ENCODE measurements around the gene JAKMIP3. TPM values are rescaled to one million over a fixed set of nuclear protein-coding genes. Genes with fewer than 3 reads are reported as not detected.
"Not testable (repeated sequence)": the region's sequence is repeated elsewhere in the genome, so short reads cannot be mapped to it uniquely, and the experiment has no call there.

The JAKMIP3 gene
- total RNA-seq, 1 donor from 2014 or later = 1.5 TPM

DNA sequence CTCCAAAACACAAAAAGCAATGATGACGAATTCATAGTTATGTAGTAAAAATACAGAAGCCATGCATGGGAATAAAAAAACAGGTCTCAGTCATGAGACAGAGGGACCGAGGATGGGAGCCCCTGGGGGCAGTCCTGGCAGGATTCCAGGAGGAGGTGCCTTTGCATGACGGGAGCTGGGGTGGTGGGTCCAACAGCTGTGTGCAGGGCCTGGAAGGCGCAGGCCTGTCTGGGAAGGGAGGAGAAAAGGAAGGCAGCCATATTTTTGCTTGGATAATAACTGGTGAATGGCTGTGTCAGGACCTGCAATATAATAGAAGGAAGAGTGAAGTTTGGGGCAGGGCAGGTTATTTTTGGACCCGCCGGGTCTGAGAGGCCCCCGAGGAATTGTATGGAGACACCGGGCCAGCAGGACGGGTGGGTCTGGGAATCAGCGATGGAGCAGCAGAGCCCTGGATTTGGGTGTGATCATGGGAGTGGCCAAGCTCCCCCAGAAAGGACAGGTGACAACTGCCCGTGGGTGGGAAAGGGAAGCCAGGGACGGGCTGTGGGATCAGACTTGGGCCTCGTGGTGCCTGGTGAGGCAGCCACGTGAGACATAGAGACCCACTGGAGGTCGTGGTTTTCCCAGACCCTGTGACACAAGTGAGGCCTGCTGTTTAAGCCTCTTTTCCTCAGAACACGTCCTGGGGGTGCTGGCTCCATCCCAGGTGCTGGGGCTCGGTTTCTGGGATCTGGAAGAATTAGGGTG, 2.9 kb upstream of the JAKMIP3 start:
- DNase-seq (ENCODE audit: low spot score) = peak; percentile 56
- intact Hi-C loops (cut with DNase I) = no loop called here

DNA sequence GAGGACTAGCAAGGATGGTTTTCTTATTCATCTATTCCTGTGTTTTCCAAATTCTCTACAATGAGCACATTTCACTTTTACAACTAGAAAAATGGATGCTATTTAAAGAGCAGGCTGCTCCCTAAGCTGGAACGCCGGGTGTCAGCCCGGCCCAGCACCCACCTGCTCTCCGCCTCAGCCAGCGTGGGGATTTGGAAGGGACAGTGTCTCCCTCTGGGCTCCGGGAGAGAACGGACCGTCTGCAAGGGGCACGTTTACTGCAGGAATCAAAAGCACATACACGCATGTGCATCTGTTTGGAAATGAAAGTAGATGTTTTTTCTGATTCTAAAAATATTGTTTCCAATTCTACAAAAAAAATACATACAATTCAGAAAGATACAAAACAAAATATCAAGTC, 2.3 kb upstream of the JAKMIP3 start:
- DNase-seq (ENCODE audit: low spot score) = peak; percentile 27
- intact Hi-C loops (cut with DNase I) = no loop called here

DNA sequence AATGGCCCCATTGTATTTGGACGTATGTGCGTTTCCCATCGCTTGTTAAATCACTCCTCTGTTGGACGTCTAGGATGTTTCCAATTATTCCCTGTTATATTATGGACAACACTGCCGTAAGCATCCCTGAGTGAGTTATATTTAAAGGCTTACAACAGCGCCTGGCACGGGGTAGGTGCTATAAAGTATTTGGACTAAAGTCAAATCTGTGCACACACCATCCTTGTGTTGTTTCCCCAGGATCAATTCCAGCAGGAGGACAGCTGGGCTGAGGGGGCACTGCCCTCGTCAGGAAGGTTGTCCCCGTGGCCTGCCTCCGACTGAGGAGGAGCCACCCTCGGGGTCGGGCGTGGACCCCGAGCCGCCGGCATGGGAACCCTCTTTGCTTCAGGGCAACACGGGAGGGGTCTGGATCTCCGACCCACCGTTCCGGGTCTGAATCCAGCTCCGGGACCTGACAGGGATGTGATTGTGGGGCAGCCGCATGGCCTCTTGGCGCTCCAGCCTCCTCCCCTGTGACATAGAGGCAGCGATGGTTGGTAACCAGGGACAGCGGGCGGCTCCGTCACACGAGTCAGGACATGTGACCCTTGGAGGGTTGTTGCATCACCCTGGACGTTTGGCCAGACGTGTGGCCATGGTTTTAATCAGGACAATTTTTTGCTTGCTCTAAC, 1.5 kb upstream of the JAKMIP3 start:
- peak; percentile 64 for DNase-seq (ENCODE audit: low spot score)
- intact Hi-C loops (cut with DNase I) = no loop called here

- DNase-seq (ENCODE audit: low spot score) = peak; percentile 63
- intact Hi-C loops (cut with DNase I) = no loop called here
These were observed 842 bp upstream of the JAKMIP3 start for GRCh38 chr10:132064771-132065437.

DNA sequence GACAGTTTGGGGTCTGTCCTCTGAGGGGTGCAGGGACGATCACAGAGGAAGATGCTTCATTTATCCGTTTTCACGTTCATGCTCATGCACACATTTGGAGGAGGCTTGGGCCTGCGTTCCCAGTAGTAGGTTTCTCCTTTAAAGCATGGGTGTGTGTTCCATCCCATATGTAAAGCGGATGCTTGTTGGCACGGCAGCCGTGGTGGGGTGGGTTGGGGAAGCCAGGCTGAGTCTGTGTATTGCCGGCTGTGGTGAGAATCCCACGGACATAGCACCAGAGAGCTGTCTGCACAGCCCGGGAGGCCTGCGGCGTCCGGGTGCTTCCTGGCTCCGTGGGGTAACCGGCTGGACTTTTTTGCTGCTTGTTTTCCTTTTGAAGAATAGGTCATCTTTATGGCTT, 440 bp downstream of the JAKMIP3 start:
- peak; percentile 60 for DNase-seq (ENCODE audit: low spot score)
- intact Hi-C loops (cut with DNase I) = no loop called here

DNA sequence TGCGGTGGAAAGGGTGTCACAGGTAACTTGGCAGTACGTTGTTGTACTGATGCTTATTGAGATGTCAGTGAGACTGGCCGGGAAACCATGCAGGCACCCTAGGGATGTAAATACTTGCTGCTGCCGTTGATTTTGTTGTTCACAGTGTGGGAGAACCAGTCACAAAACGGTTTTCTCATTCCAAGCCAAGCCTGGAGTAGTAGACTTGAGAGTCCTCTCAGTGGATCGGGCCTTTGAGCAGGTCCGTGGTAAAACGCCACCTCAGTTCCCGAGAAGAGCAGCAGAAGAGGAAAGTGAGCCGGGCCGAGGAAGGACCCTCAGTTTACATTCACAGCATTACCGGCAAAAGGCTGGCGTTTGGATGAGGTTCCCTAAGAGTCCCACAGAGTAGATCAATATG, 1.1 kb downstream of the JAKMIP3 start:
- intact Hi-C loops (cut with DNase I) = no loop called here
- peak; percentile 41 for DNase-seq (ENCODE audit: low spot score)

DNA sequence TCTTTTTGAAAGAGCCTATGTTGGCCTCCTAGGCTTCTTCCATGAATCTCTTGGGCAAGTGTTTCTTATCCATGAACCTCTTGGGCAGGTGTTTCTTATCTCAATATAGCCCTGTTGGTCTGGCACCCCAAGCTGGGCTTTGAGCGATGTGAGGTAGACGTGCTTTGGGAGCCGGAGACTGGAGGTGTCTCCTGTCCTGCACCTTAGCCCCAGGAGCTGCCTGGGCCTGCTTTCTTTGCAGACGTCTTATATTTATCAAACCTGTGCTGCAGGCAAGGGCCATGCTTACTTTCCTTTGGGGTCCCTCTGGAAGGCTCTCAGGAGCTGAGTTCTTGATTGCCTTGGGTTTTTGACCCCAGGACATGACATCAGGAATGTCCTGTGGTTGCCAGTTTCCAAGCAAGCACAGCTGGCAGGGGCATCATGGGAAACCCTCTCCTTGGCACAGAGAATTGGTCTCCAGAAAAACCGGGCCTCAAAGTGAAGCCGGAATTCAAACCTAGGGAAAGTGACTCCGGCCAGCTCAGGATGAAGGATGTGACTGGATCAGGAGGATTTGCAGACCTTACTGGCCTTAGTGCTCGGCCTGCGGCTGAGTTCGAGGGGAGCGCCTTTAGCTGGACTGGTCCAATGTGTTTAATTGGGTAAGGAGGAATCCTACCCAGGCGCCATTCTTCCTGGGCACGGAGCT, 2.8 kb downstream of the JAKMIP3 start:
- intact Hi-C loops (cut with DNase I) = no loop called here
- DNase-seq (ENCODE audit: low spot score) = peak; percentile 51

- DNase-seq (ENCODE audit: low spot score) = peak; percentile 43
- intact Hi-C loops (cut with DNase I) = no loop called here
These were observed 3.5 kb downstream of the JAKMIP3 start for GRCh38 chr10:132069122-132069848.

- peak; percentile 69 for DNase-seq (ENCODE audit: low spot score)
- intact Hi-C loops (cut with DNase I) = no loop called here
These were observed 4.1 kb downstream of the JAKMIP3 start for GRCh38 chr10:132069849-132070182.

DNA sequence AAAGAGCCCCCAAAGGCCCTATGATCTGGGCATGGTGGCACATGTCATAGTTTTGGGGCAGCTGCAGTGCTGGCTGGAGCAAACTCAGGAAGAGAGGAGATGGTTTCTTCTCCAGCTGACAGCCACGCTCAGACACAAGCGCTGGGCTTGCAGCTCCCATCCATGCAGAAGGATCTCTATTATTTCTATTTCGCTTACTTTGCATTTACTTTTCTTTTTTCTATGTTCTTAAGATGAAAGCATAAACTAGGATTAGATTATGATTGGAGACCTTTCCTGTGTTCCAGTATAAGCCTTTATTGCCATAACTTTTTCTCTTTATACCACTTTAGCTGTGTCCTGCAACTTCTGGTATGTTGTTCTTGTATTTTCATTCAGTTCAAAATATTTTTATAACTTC, 5.0 kb downstream of the JAKMIP3 start:
- intact Hi-C loops (cut with DNase I) = no loop called here
- DNase-seq (ENCODE audit: low spot score) = peak; percentile 20

DNA sequence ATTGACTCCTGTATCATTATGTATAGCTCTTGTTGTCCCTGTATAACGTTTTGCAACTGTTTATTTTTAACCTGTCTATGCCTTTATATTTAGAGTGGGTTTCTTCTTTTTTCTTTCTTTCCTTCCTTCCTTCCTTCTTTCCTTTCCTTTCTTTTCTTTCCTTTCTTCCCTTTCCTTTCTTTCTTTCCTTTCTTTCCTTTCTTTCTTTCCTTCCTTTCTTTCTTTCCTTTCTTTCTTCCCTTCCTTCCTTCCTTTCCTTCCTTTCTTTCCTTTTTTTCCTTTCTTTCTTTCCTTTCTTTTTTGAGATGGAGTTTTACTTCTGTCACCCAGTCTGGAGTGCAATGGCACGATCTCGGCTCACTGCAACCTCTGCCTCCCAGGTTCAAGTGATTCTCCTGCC, 5.9 kb downstream of the JAKMIP3 start:
- intact Hi-C loops (cut with DNase I) = no loop called here
- no peak for DNase-seq (ENCODE audit: low spot score)

DNA sequence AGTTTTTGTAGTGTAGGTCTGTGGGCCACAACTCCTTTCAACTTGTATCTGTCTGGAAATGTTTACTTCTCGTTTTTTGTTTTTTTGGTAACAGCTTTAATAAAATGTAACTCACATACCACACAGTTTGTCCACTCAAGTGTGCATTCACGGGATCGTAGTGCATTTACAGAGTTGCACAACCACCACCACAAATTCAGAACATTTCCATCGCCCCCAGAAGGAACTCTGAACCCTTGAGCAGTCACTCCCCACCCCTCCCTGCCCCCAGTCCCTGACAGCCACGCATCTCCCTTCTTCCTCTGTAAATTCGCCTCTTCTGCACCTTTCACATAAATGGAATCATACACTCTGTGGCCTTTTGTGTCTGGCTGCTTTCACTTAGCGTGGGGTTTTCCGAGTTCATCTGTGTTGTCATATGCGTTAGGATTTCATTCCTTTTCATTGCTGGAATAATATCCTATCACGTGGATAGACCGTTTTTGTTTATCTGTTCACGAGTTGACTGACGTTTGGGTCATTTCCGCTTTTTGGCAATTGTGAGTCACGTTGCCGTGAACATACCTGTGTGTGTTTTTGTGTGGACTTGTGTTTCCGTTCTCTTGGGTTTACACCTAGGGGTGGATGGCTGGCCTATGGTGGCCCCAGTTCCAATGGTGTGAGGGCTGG, 10.3 kb downstream of the JAKMIP3 start:
- DNase-seq (ENCODE audit: low spot score) = peak; percentile 10
- intact Hi-C loops (cut with DNase I) = no loop called here

DNA sequence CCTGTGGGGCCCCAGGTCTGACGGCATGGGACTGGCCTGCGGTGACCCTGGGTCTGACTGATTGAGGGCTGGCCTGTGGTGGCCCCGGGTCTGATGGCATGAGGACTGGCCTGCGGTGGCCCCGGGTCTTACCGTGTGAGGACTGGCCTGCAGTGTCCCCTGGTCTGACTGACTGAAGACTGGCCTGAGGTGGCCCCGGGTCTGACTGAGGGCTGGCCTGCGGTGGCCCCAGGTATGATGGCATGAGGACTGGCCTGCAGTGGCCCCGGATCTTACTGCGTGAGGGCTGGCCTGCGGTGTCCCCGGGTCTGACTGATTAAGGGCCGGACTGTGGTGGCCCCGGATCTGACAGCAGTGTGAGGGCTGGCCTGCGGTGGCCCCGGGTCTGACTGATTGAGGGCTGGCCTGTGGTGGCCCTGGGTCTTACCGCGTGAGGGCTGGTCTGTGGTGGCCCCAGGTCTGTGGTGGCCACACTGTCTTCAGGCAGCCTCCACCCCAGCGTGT, 10.9 kb downstream of the JAKMIP3 start:
- peak; percentile 54 for DNase-seq (ENCODE audit: low spot score)
- intact Hi-C loops (cut with DNase I) = no loop called here

DNA sequence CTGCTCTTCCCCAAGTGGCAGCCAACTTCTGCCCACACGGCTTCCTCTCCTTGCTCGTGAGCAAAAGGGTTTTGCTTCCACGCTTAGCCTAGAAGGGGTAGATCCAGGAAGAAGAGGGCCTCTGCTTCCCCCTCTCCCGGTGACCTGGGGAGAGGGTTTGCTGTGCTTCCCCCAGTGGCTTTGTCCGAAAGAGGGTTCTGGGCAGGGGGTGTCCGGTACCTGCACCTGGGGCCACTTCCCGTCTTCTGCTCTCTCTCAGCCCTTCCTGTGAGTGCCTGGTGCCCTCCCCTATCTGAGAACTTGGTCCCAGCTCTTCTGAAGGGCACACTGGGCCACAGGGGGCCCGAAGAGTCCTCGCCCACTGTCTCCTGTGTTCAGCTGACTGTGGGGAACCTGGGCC, 11.3 kb downstream of the JAKMIP3 start:
- intact Hi-C loops (cut with DNase I) = no loop called here
- DNase-seq (ENCODE audit: low spot score) = no peak

DNA sequence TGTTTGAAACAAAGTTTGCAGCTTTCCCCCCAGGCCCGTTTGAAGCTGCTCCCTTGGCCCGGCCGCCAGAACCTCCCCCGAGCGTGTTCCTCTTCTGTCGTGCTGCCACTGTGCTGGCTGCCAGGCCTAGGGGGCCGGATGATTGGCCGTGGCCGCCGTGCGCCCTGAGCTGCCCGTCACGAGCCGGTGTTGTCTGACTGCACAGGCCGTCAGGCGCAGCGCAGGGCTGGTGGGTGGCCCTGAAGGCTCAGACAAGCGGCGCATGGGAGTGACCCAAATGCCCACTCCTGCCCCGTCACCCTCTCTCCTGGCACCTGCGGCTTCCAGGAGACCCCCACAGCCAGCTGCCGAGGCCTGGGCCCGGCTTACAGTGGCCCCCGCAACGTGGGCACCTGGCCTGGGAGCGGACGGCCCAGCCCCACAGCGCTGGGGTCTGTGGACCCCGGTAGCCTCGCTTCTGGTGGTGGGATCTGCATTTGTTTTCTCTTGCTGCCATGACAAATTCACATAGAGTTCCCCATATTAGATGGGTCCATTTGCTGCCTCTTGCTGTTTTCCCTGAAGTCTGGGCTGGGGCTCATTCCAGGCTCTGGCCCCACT, 13.1 kb downstream of the JAKMIP3 start:
- DNase-seq (ENCODE audit: low spot score) = peak; percentile 39
- intact Hi-C loops (cut with DNase I) = no loop called here

DNA sequence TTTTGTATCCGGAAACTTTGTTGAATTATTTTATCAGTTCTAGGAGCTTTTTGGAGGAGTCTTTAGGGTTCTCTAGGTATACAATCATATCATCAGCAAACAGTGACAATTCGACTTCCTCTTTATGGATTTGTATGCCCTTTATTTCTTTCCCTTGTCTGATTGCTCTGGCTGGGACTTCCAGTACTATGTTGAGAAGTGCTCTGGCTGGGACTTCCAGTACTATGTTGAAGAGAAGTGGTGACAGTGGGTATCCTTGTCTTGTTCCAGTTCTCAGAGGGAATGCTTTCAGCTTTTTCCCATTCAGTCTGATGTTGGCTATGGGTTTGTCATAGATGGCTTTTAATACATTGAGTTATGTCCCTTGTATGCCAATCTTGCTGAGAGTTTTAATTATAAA, 18.6 kb downstream of the JAKMIP3 start:
- DNase-seq (ENCODE audit: low spot score); intact Hi-C loops (cut with DNase I): not testable (repeated sequence)

- intact Hi-C loops (cut with DNase I) = not testable (repeated sequence)
- DNase-seq (ENCODE audit: low spot score) = peak; percentile 14
These were observed 27.5 kb downstream of the JAKMIP3 start for GRCh38 chr10:132093236-132093635.

- intact Hi-C loops (cut with DNase I) = no loop called here
- DNase-seq (ENCODE audit: low spot score) = no peak
These were observed 29.0 kb downstream of the JAKMIP3 start for GRCh38 chr10:132094581-132095234.
